ENCODE data around the gene SNRNP35.
A peak's percentile ranks its signal among the peaks of the same experiment; 100 is the strongest.

DNA sequence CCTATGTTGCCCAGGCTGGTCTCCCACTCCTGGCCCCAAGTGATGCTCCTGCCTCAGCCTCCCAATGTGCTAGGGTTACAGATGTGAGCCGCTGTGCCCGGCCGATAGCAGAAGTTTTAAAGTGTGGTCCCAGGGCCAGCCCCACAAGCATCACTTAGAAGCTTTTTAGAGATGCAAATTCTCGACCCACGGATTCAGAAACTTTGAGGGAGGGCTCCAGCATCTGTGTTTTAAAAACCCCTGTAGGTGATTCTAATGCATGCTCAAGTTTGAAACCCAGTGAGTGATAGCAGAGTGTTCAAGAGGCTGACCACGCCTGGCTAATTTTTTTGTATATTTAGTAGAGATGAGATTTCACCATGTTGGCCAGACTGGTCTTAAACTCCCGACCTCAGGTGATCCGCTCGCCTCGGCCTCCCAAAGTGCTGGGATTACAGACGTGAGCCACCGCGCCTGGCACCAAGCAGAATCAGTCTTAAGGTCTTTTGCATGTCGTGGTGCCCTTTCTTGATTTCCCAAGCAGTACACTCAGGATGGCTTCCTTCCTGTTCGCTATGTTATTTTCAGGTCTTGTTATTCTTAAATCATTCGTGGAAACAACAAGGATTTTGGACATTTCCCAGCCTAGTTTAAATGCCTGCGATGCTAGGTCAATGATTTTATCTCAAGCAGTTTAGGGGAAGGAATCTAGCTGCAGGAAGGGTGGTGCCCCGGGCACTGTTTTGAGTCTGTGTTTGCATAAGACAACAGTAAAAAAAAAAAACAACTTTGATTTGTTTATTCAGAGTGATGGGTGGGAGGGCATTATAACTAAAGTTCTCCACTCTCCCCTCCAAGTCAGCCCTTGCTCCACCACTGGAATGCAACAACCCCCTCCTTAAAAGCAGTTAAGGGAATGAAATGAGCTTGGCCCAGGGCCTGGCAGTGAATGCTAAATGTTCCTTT lies 12.3 kb upstream of the SNRNP35 start:
- TF ChIP-seq, protein P1, sequence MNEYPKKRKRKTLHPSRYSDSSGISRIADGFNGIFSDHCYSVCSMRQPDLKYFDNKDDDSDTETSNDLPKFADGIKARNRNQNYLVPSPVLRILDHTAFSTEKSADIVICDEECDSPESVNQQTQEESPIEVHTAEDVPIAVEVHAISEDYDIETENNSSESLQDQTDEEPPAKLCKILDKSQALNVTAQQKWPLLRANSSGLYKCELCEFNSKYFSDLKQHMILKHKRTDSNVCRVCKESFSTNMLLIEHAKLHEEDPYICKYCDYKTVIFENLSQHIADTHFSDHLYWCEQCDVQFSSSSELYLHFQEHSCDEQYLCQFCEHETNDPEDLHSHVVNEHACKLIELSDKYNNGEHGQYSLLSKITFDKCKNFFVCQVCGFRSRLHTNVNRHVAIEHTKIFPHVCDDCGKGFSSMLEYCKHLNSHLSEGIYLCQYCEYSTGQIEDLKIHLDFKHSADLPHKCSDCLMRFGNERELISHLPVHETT (tag by site-specific recombination; IDR thresholded peaks at IDR 0.05) = no peak
- TF ChIP-seq, protein P2, sequence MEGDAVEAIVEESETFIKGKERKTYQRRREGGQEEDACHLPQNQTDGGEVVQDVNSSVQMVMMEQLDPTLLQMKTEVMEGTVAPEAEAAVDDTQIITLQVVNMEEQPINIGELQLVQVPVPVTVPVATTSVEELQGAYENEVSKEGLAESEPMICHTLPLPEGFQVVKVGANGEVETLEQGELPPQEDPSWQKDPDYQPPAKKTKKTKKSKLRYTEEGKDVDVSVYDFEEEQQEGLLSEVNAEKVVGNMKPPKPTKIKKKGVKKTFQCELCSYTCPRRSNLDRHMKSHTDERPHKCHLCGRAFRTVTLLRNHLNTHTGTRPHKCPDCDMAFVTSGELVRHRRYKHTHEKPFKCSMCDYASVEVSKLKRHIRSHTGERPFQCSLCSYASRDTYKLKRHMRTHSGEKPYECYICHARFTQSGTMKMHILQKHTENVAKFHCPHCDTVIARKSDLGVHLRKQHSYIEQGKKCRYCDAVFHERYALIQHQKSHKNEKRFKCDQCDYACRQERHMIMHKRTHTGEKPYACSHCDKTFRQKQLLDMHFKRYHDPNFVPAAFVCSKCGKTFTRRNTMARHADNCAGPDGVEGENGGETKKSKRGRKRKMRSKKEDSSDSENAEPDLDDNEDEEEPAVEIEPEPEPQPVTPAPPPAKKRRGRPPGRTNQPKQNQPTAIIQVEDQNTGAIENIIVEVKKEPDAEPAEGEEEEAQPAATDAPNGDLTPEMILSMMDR (tag by site-specific recombination; IDR thresholded peaks at IDR 0.05) = no peak
- TF ChIP-seq, protein P3, sequence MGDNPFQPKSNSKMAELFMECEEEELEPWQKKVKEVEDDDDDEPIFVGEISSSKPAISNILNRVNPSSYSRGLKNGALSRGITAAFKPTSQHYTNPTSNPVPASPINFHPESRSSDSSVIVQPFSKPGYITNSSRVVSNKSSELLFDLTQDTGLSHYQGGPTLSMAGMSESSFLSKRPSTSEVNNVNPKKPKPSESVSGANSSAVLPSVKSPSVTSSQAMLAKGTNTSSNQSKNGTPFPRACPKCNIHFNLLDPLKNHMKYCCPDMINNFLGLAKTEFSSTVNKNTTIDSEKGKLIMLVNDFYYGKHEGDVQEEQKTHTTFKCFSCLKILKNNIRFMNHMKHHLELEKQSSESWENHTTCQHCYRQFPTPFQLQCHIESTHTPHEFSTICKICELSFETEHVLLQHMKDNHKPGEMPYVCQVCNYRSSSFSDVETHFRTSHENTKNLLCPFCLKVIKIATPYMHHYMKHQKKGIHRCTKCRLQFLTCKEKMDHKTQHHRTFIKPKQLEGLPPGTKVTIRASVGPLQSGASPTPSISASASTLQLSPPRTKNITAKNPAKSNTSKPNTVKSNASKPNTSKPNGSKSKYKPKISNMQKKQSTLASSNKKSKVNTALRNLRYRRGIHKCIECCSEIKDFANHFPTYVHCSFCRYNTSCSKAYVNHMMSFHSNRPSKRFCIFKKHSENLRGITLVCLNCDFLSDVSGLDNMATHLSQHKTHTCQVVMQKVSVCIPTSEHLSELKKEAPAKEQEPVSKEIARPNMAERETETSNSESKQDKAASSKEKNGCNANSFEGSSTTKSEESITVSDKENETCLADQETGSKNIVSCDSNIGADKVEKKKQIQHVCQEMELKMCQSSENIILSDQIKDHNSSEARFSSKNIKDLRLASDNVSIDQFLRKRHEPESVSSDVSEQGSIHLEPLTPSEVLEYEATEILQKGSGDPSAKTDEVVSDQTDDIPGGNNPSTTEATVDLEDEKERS (tag by site-specific recombination; IDR thresholded peaks at IDR 0.05) = no peak
- TF ChIP-seq REPIN1 (tag by site-specific recombination; IDR thresholded peaks at IDR 0.05; ENCODE audit: low read depth) = no peak
- TF ChIP-seq, protein P4, sequence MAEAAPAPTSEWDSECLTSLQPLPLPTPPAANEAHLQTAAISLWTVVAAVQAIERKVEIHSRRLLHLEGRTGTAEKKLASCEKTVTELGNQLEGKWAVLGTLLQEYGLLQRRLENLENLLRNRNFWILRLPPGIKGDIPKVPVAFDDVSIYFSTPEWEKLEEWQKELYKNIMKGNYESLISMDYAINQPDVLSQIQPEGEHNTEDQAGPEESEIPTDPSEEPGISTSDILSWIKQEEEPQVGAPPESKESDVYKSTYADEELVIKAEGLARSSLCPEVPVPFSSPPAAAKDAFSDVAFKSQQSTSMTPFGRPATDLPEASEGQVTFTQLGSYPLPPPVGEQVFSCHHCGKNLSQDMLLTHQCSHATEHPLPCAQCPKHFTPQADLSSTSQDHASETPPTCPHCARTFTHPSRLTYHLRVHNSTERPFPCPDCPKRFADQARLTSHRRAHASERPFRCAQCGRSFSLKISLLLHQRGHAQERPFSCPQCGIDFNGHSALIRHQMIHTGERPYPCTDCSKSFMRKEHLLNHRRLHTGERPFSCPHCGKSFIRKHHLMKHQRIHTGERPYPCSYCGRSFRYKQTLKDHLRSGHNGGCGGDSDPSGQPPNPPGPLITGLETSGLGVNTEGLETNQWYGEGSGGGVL (tag by site-specific recombination; IDR thresholded peaks at IDR 0.05) = peak; percentile 72
- TF ChIP-seq, protein P5, sequence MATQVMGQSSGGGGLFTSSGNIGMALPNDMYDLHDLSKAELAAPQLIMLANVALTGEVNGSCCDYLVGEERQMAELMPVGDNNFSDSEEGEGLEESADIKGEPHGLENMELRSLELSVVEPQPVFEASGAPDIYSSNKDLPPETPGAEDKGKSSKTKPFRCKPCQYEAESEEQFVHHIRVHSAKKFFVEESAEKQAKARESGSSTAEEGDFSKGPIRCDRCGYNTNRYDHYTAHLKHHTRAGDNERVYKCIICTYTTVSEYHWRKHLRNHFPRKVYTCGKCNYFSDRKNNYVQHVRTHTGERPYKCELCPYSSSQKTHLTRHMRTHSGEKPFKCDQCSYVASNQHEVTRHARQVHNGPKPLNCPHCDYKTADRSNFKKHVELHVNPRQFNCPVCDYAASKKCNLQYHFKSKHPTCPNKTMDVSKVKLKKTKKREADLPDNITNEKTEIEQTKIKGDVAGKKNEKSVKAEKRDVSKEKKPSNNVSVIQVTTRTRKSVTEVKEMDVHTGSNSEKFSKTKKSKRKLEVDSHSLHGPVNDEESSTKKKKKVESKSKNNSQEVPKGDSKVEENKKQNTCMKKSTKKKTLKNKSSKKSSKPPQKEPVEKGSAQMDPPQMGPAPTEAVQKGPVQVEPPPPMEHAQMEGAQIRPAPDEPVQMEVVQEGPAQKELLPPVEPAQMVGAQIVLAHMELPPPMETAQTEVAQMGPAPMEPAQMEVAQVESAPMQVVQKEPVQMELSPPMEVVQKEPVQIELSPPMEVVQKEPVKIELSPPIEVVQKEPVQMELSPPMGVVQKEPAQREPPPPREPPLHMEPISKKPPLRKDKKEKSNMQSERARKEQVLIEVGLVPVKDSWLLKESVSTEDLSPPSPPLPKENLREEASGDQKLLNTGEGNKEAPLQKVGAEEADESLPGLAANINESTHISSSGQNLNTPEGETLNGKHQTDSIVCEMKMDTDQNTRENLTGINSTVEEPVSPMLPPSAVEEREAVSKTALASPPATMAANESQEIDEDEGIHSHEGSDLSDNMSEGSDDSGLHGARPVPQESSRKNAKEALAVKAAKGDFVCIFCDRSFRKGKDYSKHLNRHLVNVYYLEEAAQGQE (tag by site-specific recombination; IDR thresholded peaks at IDR 0.05) = no peak

Measured in HEK293 (cell line).